Left colon (tissue), 2 donors: Measurements from ENCODE around the gene ATP4A. TPM values are rescaled to one million over a fixed set of nuclear protein-coding genes. Genes with fewer than 3 reads are reported as not detected.

Experiments used
- ATAC-seq: fragments of 200-7000 bp; cut with Tn5 transposase; one replicate; pipeline ENCODE4 v1.9.1; 2020; ENCODE audit warnings: mild to moderate bottlenecking, moderate library complexity
- DNase-seq, 2 donors: peaks; one replicate each; pipeline ENCODE4 v3.0.0-alpha.2; 2020
- intact Hi-C, 2 donors: fragments of 100-400 bp; cut with DNase I in 1 of 2; cut with micrococcal nuclease in 1 of 2; formaldehyde crosslinking; loops; one replicate each; pipeline versions ENCODE4 v1.11.2 to v1.14.0; 2022; cut with DNase I, micrococcal nuclease
- total RNA-seq, 2 donors: library from RNA; stranded (reverse); fragmentation: NEBNext Ultra II Directional; extraction: Animal tissue kit (Norgen Biotek cat#: 25700); gene quantifications; one replicate each; pipeline ENCODE4 v1.2.1, GENCODE V29; 2021
- donor health status: DM: no; HTN: no; CAD: no.
- donor health status: DM: yes; HTN: yes; CAD: no.

The ATP4A gene
- total RNA-seq, 2 donors from 2014 or later: not detected

DNA sequence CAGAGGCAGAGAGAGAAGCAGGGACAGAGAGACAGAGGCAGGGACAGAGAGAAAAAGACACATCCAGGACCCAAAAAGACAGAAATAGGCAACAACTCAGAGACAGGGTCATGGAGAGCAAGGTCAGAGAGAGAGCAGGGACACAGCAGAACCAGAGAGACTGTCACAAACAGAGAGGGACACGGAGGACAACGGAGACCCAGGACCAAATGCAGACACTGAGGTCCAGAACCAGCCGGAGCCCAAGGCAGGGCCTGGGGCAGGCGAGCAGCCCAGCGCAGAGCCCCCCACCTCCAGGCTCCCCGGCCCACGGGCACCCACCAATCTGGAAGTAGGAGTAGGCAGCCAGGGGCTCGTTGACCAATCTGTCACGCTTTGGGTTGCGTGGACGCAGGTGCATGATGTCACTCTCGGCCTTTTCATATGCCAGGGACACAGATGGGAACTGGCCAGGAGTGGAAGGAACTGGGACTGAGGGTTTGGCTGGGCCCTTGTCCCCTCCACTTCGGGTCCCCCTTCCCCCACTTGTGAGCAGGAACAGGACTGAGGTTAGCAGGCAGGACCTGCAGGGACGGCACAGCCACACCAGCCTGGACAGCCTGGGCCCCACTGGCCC lies 10.0 kb downstream of the ATP4A start:
- no peak for ATAC-seq
- DNase-seq: no peak
- intact Hi-C loops: no loop called here

DNA sequence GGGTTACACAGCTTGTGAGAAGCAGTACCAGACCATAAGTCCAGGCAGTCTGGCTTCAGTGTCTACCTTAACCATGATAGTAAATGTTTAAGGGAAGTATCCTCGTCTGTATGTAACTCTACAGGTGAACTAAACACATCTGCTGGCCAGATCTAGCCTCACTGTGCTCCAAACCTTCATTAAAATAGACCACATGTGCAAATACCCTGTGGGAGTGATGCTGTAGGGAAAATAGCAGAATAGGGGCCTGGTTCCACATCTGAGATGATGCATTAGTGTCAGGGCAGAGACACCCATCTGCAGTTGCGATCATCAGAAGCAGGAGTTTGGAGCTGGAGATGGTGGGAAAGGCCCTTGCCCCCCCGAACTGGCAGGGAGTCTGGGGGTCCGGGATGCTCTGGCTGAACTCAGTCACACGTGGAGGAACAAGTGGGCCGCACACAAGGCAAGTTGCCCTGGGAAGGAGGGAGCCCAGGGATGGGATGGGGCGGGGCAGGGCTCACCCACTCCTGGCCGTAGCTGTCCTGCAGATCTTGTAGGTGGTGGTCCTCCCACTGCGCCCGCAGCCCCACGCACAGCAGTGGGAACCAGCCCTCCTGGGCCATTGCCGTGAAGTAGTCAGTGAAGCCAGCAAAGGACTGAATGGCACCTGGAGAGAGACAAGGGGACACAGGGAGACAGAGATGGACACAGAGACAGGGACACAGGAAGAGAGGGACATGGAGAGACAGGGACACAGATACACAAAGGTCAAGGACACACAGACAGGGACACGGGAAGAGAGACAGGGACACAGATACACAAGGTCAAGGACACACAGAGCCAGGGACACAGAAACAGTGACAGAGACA lies 10.7 kb downstream of the ATP4A start:
- DNase-seq (no peak), ATAC-seq (no peak)
- intact Hi-C loops: no loop called here

DNA sequence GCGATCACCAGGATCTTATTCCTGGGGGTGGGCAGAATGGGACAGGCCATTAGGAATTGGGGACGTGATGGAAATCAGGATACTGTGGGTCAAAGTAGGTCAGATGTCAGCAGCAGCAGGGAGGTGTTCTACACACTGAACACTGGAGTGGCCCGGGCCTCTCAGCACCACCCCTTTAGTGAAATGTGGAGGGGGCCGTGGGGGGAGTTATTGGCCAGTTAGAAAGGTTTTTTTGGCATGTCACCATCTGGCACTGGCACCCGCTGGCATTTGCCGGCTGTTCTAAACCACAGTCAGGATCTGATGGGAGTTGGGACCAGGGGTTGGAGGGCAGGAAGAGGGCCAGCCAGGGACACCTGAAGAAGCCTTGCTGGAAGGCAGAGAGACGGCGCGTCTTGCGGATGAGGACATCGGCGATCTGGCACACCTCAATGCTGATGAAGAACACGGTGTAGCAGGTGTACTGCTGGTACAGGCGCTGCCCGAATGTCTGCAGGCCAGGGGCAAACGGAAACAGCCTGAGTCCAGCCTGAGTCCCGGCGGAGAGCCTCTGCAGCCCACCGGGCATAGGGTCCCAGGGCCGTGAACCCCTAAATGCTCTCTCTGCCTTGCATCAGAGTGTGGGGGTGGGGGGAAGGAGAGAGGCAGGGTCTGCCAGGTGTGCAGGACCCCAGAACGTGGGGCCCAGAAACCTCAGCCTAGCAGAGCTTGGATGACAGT lies 12.2 kb downstream of the ATP4A start:
- ATAC-seq: no peak
- no peak for DNase-seq
- intact Hi-C loops: no loop called here

DNA sequence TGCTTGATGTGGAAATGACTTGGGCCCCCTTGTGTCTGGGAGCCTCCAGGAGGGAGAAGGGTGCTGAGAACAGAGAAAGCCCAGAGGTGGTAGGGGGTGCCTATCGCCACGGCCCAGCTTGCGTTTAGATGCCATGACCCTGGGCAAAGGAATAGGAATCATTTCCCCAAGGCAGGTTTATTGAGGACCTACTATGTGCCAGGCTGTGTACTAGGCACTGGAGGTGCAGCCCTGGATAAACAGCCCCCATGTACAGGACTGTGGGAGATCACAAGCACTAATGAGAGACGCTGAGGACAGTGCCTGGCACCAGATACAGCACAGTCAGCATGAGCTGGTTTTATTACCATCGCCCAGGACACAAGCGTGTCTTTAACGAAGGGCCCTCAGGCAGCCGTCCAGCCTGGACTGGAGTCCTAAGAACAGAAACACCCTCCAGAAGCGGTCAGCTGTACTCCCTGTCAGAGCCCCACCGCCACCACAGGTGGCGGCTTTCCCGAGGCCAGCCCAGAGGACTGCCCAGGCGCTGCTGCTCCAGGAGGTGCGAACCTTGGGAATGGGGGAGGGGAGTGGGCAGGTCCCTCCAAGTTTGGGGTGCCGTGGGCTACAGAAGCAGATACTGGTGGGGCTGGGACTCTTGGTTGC lies 13.5 kb downstream of the ATP4A start:
- no peak for ATAC-seq
- intact Hi-C loops: loop anchor here in 1 of 2 donors (10.0 kb wide), 1 partner anchor 165 kb away; the partner anchor contains the start of gene KMT2B
- no peak for DNase-seq

DNA sequence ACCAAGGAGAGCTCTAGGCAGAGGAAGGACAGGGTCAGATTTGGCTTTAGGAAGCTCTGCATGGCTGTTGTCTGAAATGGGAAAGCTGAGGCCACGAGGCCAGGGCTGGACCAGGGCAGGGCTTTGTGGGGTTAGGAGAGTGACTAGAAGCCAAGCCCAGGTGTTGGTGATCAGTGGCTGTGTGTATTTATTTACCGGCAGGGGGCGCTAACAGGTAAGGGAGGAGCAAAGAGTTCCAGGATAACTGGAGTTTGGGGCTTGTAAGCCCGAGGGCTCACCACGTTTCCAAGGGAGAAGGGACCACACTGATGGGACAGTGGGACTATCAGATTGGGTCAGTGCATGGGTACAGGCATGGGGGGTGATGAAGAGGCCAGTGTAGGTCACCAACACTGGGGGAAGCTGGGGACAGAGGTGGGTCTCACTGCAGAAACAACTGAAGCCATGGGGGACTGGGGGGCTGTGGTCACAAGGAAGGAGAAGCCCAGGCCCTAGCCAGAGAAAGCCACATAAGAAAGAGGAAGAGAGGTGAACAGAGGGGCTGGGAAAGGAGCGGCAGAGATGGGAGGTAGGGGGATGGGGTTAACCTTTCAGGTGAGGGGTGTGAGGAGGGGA lies 14.2 kb downstream of the ATP4A start:
- peak; percentile 37 for ATAC-seq
- DNase-seq: peak; percentile 50
- intact Hi-C loops: loop anchor here in 1 of 2 donors (10.0 kb wide), 1 partner anchor 166 kb away; the partner anchor contains the start of gene KMT2B

DNA sequence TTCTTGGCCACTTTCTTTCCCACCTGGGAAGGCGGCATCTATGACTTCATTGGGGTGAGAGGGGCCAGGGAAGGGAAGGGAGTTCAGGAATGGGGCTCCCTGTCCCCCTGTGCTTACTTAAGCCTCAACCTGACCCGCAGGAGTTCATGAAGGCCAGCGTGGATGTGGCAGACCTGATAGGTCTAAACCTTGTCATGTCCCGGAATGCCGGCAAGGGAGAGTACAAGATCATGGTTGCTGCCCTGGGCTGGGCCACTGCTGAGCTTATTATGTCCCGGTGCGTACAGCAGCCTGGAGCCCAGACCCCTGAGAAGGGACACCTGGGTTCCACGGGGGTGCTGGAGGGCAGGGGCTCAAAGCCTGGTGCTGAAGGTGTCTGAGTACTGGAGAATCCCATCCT lies 16.9 kb downstream of the ATP4A start:
- intact Hi-C loops: loop anchor here in 1 of 2 donors (10.0 kb wide), 1 partner anchor 168 kb away; the partner anchor contains the start of gene KMT2B
- ATAC-seq: no peak

DNA sequence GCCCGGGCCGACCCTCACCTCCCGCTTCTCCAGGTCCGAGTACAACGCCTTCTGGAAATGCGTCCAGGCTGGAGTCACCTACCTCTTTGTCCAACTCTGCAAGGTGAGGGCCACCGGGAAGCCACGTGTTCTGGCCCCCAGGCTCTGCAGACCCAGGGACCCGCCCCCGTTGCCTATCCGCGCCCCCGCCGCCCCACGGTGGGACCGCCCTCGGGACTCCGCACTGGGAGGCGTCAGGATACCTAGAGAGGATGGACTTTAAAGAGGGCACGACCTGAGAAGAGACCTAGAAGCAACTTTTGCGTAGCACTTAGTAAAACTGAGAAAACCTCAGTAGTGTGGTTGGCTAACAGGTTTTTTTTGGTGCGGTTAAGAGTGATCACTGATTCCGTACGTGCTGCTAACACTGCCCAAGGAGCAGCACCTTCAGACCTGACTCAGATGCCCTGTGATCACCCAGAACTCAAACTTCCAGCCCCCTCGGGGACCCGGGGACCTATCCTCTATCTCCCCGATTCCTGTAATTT lies 17.5 kb downstream of the ATP4A start:
- peak; percentile 46 to 63 for DNase-seq
- ATAC-seq: peak; percentile 61
- intact Hi-C loops: loop anchor here in 1 of 2 donors (10.0 kb wide), 1 partner anchor 169 kb away; the partner anchor contains the start of gene KMT2B

More for the DNA sequence above, 16.9 kb downstream of the ATP4A start:
- no peak for DNase-seq

DNA sequence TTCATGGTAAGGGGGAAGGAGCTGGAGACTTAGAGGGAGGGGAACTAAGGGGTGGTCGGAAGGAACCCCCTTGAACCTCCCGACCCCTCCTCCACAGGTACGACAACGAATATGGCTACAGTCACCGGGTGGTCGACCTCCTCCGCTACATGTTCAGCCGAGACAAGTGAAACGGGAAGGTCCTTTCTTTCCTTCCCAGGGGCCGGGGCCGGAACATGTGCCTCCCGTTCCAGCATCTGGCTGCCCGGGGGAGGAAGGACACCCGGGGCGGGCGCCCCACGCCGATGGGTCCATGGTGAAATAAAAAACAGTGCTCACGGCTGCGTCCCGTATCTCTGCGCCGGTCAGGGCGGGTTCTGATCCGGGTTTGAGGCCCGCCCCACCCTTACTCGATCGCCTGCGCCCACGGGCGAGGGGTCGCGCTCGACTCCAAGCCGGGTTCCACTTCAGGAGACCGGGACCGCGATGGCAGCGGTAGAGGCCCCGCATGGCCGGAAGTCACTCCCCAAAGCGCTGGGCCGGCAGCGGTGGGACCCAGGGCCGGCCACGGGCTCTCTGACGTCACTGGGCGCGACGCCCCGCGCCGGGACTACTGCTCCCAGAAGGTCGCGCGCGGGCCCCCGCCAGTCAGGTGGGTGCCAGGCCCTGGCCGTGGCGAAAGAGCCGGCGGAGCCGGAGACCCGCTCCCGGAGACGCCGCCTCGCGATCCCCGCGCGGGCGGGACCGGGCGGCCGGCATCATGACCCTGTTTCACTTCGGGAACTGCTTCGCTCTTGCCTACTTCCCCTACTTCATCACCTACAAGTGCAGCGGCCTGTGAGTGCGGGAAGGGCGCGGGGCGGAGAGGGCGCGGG lies 18.2 kb downstream of the ATP4A start, which contains the start of gene TMEM147:
Gene TMEM147 (plus strand): TSS at position 626 of the 854 bp plus-strand sequence. CDS start 114 bp downstream, at position 740.
- ATAC-seq: peak; percentile 97
- peak; percentile 92 to 97 for DNase-seq
- intact Hi-C loops: loop anchor here in 1 of 2 donors (10.0 kb wide), 1 partner anchor 170 kb away; the partner anchor contains the start of gene KMT2B

DNA sequence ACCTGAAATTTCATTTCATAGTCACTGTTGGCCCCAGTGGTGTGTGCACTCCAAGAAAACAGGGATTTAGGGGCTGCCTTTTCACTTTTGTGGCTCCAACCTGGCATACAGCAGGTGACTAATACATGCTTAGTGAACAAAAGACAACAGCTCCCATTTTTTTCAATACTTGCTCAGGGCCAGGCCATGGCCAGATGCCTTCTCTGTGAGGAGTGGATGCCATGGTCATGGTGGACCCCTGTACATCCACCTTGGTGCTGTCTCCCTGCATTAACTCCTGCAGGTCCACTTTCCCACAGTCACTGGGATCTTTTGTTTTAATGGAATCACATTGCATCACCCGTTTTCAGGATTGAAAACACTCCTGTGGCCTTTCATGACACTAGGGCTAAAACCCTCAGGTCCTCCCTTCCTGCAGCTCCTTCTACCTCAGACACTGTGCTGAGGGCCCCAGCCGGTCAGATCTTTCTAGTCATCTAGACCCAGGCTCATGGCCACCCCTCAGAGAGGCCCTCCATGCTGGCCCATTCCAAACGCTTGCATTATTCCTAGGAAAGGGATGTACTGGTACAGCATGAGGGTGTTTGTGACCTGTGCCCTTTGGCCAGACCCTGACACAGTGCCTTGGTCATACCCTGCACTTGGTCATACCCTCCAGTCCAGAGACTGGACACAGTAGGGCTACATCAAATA lies 19.2 kb downstream of the ATP4A start:
- intact Hi-C loops: loop anchor here in 1 of 2 donors (10.0 kb wide), 1 partner anchor 171 kb away; the partner anchor contains the start of gene KMT2B
- ATAC-seq (no peak), DNase-seq (no peak)

DNA sequence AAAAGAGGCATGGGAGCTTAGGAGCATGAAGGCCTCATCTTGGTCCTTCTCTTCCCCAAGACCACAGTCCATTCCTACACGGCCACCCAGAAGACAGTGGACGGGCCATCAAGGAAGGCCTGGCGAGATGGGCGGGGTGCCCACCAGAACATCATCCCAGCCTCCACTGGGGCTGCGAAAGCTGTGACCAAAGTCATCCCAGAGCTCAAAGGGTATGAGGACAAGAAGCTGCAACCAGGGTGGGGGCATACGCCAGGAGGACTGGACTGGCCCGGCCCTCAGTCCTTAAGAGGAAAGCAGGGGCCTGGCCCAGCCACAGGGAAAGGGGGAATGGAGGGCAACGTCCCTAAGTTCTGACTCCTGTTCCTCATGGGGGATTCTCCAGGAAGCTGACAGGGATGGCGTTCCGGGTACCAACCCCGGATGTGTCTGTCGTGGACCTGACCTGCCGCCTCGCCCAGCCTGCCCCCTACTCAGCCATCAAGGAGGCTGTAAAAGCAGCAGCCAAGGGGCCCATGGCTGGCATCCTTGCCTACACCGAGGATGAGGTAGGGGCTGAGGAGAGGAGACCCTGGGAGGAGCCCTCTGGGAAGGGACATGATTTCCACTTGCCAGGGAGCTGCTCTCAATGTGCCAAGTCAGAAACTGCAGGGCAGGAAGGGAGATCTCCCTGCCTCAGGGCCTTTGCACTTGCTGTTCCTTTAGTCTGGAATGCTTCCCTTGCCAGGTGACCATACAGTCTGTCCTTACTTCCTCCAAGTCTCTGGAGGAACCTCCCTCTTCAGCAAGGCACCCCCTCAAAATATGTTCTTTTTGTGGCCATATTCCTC lies 20.0 kb downstream of the ATP4A start:
- intact Hi-C loops: loop anchor here in 1 of 2 donors (10.0 kb wide), 1 partner anchor 171 kb away; the partner anchor contains the start of gene KMT2B
- ATAC-seq: no peak
- no peak for DNase-seq

DNA sequence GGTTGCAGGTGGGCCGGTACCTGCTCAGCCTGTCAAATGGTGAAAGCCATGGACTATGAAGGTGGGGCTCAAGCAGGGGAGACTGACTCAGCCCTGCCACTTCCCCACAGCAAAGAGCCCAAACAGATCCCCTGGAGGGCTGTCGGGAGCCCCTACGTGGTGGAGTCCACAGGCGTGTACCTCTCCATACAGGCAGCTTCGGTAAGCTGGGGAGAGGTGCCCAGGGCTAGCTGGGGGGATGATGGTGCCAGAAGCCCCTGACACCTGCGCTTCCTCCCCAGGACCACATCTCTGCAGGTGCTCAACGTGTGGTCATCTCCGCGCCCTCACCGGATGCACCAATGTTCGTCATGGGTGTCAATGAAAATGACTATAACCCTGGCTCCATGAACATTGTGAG lies 21.2 kb downstream of the ATP4A start:
- intact Hi-C loops: loop anchor here in 1 of 2 donors (10.0 kb wide), 1 partner anchor 173 kb away; the partner anchor contains the start of gene KMT2B
- ATAC-seq: no peak
- no peak for DNase-seq

DNA sequence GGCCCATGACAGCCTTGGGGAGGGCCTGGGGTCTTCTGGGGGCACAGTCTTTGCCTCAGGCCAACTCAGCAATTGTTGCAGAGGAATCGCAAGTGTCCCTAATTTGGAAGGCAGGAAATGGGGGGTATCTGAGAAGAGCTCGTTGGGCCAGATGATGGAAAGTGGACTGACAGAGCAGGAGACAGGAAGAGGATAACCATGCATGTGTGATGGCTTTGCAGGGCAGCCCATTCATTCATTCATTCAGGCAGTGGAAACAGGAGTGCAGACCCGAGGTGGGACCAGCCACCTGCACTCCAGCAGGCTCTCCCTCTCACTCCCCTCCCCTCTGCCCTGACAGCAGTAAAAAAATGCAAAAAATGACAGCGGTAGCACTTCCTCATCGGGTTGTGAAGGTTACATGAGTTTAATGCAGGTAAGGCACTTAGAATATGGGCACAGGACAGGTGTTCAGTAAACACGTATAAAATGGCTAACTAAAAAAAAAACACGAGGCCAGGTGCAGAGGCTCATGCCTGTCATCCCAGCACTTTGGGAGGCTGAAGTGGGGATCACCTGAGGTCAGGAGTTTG lies 23.0 kb downstream of the ATP4A start:
- intact Hi-C loops: loop anchor here in 1 of 2 donors (10.0 kb wide), 1 partner anchor 174 kb away; the partner anchor contains the start of gene KMT2B
- DNase-seq (no peak), ATAC-seq (no peak)

DNA sequence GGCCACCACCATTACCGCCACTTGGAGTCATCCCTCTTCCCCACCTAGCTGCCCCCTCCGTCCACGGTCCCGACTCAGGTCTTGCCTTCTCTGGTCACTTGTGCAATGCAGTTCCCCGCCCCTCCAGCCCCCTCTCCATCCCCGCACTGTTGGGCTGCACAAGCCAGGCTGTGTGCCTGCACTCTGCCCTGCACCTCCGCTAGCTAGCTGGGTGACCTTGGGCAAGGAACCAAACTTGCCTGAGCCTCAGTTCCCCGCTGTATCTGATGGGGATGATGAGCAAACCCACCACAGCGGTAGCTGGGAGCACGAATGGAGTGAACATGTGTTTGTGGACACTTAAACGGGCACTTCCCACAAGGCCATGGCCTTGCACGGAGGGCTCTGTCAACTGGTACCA lies 23.6 kb downstream of the ATP4A start:
- DNase-seq (no peak), ATAC-seq (no peak)
- intact Hi-C loops: loop anchor here in 1 of 2 donors (10.0 kb wide), 1 partner anchor 175 kb away; the partner anchor contains the start of gene KMT2B

DNA sequence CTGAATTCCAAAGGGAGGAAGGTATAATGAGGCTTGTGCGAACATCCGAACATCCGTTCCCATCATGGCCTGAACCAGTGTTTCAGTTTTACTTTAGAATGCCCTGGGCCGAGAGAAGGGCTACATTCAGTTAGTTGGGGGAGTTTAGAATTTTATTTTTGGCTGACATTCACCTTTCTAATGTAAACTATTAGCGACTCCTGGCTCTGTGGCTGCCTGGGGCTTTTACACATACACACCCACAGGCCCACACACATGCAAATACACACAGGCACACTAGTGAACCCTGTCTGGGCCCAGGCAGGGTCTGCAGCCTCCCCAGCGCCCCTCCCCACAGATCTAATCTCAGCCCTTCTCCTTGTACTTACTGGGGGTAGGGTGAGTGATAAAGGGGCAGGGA lies 24.1 kb downstream of the ATP4A start:
- no peak for DNase-seq
- intact Hi-C loops: no loop called here
- no peak for ATAC-seq
